Superior temporal gyrus (tissue), 1 donor: ENCODE data around the gene SPATA17.

Experiments
- DNase-seq: peaks from one replicate; pipeline ENCODE4 v3.0.0-alpha.2; 2016; ENCODE audit errors: extremely low spot score

SPATA17 gene

DNA sequence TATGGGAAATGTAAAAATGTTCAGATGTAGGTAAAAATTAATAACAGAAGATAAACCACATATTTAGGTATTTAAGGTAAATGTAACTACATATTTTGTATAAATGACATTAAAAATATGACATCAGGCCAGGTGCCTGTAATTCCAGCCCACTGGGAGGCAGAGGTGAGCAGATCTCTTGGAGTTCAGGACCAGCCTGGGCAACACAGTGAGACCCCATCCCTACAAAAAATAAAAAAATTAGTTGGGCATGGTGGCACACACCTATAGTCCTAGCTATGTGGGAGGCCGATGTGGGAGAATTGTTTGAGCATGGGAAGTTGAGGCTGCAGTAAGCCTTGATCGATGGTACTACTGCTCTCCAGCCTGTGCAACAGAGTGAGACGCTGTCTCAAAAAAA, 216.5 kb downstream of the SPATA17 start:
- DNase-seq, result no peak

DNA sequence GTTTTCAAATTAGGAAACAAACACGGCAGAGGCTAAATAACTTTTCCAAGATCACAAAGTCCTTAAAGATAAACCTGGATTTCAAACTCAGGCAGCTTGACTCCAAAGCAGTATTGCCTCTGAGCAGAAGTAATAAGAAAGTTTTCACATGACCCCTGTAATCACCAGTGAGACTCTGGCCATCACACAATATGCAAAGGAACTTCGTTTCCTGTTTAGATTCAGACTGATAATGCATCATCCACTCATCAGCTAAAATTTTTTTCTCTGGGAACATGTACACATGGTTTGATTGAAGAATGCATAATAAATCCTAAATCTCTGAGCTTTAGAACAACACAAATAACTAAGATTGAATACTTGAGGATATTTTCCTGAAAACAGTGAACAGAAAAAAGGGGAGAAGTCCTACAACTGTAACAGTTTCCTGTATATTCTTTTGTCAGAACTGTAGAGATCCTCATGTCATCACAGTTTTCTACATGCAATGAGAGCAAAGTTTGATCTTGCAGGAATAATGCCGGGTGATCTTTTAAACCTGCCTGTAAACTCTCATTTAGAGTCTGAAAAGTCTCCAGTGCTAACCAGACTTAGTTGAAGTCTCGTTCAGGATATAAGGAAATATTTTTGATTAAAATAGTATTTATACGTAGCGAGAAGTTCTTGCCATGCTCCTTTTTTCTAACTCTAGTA, 225.3 kb downstream of the SPATA17 start:
- DNase-seq, result no peak

DNA sequence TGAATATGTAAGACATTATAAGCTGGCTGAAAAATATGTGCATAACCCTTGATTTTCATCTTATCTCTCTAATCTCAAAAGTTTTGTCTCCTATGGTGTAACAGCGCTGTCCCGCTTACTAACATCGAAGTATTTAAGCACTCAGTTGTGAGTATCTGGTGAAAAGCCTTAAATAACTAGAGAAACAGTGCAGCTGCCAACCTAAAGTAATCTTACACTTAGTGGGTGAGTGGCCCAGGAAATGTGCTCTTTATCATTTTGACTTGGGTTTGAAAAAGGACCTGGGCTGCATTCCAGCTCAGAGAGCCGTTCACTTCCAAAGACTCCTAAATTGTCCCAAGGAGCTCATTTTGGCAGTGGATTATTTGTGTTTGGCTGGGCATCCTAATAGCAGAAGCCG, 225.9 kb downstream of the SPATA17 start:
- no peak for DNase-seq

DNA sequence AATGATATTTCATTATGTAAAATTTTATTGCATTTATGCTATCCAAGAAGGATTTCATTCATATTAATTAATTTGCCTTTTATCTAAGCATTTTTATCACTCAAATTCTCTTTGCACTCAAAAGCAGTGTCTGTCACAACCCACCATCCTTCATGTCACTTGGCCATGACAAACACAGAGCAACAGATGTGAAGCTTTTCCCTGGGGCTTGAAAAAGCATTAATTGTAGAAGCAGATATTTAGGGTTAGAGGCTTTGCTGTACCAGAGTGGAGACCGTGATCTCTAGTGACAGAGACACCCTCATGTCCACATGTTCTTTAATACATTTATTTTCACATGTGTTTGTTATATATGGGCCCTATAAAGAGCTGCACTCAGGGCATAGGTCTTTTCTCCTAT, 230.5 kb downstream of the SPATA17 start:
- no peak for DNase-seq

DNA sequence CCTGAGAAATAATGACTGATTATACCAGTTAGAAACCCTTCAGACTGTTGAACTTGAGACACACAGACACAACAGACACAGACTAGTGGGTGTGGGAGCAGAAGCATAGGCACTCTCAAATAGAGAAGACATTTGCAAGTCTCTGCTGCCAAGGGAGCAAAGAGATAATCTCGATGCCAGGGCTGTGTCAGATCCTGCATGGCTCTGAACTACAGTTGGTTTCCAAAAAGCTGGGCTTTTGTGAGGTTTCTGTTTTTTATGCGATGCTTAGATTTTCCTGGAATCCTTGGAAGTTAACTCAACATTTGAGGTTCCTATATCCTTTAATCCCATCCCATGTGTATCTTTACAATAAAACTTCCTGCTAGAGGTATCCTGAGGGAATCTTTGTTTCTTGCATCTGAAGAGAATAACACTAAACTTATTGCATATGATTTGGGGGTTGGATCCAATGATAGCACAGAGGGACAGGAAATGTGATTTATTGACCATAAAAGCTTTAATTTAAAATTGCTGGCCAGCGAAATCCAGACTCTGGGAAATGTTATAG, 236.4 kb downstream of the SPATA17 start:
- DNase-seq, result no peak

DNA sequence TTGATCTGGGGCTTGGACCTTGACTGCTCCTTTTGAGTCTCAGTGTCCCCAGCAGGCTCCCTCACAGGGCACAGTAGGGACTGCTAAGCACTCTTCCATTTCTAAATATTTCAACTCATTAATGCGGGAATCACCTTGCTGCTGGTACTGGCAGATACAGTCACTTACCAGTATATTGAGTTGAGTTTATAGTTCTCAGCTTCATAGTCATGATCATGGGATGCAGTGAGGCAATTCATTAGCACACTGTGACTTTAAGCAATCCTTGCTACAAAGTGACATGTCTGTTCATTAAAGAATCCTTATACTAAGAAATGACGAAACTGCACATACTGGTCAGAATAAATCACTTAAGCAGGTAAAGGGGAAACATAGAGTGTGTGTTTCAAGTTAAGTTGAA, 240.8 kb downstream of the SPATA17 start:
- DNase-seq, result no peak

DNA sequence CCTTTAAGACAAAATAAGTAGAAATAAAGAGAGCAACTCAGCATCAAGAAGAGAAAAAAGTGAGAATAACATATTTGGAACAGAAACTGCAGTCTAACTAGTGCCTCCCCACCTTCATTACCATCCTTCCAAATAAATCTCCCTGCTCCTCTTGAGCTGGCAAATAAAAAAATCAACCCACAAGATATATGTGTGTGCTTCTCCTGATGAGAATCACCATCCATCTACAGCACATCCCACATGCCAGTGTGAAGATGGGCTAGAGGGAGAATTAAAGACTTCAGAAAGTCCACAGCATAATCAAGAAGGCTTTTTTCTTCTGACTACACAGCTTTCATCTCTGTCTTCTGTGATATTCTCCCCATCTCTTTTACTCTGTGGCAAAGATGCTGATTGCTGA, 244.1 kb downstream of the SPATA17 start:
- no peak for DNase-seq

DNA sequence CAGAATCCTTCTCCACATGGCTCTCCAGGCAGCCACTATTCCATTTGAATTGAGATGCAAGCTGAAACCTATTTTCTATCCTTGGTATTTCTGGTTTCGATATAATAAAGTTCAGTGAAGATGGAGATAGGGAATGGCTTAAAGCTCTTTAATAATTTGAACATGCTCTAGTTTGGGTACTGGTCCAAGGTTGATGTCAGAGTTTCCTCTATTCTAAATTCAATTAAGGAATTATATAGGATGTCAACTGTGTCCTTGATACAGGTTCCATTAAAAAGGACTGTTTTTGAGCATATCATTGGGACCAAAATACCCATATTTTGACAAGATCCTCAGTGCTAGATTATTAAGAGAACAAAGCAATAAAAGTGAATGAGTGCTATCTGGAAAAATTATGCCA, 245.3 kb downstream of the SPATA17 start:
- no peak for DNase-seq

DNA sequence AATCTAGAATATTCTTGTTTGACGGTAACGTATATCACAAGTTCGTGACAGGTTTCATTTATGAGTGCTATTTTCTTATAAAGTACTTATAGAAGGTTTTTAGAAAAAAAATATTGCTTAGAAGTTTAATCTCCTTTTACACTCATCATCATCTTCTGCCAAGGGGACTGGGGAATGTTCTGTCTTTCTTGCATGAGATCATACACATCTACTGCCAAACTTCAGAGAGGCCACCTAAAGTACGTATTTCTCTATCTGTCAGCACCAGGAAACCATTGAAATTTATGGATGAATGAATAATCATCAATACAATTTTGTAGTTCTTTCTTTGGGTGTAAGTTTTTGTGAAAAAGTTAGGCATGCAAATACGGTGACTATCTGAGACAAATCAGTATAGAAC, 245.8 kb downstream of the SPATA17 start:
- DNase-seq, result no peak

DNA sequence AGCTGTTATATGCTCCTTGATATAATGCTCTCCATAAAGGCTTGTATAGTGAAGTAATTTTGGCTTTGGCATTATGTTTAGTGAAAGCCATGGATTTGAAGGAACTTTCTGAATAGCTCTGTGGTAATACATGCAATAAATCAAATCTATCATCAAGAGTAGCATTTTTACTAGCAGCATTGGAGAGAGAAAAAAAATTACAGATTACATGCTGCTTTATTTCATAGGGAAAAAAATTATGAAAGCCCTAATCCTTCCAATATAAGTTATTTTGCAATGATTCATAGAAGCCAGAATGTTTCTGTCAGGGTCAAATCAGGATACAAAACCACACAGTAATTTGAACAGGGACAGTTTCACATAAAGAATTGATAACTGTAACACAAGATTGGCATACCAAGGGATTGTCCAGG, 250.0 kb downstream of the SPATA17 start:
- no peak for DNase-seq

DNA sequence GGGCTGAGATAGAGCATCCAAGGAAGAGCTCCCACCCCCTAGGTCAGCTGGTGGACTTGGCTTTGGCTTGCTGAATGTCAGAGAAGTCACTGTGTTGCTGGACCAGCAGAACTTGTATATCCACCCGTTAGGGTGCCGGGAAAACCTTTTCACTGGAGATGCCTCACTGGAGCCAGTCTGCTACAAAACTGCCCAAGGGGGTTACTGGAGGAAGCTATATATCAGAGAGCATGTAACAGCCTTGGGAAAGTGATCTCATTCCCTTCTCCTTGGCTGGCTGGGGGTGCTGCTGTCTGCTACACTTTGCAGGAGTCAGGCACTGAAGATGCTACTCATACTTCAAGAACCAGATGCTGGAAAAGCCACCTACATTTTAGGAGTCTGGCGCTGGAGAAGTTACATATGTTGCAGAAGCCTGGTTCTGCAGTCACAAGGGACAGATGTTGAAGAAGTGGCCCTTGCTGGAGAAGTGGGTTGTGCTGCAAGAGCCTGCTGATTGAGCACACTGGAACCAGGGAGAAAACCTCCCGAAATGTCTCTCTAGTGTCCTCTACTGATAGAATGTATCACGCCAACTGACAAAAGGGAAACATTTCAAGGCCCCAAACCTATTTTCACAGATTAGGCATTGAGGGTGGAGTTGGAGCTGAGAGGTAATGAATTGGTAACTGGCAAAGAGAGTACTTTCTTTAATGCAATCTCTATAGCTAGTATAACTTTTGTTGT, 250.6 kb downstream of the SPATA17 start:
- no peak for DNase-seq

DNA sequence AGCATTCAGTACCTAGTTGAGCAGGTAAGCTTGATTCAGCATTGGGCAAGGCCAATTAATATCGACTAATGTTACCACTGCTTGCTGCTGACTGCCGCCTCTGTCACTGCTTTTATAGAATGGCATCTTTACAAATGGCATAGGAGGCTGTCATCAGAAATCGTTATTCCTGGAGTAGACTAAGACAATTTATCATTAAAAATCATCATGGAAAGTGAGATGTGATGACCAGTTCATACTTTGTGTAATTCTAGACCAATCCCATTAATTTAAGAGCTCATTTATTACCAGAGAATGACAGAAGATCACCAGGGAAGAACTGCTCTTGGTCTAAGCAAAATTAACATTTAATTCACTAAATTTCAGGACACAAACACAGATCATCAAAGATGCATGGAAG, 254.0 kb downstream of the SPATA17 start:
- no peak for DNase-seq

DNA sequence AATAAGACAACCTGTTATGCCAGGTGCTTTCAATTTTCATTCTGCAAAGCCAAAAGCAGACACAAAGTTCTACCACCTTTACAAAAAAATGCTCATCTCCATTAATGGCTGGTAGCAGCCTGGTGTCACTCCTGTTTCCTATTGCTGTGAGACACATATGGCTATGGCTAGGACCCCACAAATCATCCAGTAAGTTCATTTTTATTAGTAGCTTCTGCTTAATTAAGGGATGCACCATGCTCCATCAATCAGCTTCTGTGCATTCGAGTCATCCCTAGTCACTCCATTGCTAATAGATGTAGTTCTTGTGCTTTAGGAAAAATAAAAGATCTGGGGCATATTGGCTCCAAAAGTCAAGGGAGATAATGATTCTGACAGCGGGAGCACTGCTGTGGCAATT, 257.2 kb downstream of the SPATA17 start:
- no peak for DNase-seq

DNA sequence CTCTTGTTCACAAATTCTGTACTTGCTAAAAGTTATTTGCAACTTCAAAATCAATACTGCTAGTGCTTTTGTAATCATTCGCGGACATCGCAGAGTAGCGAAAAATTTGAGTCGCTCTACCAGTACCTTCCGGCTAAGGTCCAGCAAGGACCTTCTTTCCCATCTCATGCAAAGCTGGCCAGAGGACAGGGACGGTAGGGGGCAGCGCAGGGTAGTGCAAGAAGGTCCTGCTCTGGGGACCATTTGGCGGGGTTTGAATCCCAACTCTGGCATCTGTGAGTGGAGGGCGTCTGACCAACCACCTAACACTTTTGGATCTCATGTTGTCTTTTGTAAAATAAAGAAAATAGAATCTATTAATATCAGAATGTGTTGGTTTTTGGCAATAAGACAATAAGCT, 258.3 kb downstream of the SPATA17 start:
- DNase-seq, result no peak

DNA sequence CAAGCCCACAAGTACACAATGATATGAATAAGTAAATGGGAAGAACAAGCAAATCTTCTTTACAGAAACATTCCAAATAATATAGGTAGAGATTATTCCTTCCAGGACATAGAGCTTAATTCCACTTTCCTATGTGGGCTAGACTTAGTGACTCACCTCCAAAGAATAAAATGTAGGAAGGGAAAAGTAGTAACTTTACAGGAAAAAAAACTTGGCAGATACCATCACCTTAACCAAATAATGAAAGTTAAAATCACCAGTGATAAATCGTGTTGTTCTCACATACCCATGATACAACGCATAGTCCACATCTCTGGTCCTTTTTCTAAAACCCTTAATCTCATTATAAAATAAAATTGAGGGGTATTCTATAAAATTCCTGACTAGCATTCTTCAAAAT, 260.8 kb downstream of the SPATA17 start:
- DNase-seq, result no peak

DNA sequence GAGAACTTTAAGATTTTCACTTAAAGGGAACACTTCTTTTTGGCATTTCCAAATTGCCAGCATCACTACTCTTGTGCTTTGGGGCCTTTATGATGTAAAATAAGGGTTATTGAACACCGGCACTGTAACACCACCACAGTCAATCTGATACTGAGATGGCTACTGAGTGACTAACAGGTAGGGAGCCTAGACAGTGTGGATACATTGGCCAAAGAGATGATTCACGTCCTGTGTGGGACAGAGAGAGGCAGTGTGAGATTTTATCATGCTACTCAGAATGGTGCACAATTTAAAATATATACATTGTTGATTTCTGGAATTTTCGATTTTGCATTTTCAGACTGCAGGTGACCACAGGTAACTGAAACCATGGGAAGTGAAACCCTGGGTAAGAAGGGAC, 261.6 kb downstream of the SPATA17 start:
- DNase-seq, result no peak

DNA sequence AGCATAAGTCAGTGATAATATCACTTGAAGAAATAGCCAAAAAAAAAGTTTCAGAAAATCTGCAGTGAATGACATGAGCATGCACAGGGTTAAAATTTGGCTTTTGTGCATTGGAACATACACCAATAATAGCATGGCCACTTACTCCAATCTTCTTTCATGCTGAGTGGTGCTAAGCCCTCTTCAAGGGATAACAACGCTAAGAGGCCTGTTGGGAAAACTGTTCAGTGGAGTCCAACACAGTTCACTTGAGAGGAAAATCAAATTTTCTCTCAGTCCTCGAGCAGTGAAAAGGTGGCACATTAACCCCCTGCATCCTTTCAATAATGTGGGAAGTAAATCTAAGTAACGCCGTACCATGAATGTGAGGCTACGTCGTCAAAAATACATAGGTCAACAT, 264.7 kb downstream of the SPATA17 start:
- DNase-seq, result no peak

DNA sequence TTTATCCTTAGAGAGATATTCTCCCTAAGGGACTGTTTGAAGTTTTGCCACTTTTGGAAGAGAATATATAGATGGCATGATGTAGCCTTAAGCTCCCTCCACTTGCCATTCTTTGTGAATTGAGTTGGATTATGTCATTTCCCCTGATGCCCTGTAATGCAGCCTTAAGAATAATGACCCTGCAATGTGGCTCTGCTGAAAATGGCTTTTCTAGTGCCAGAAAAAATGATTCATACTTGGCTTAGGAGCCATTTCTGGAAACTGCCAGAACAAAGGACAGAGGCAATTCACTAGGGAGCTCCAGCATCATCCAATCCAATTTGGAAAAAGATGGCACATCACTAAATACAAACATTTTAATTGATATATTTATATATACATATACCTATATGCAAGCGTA, 265.3 kb downstream of the SPATA17 start:
- no peak for DNase-seq

DNA sequence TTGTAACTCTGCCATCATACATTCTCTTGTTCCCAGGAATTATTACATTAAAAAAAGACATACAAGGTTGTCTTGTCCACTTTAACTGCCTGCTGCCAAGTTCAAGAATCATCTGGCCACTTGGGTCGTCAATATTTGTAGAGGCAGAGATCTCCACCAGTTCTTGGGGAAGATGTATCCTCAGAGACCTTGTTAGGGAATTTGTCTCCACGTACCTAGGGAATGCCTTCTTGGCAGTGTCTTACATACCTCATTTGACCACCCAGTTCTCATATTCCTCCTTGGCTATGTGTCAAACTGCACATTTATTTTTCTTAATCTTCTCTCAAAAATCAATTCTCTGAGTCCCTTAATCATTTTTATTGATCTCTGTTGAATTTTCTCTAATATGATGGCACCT, 266.0 kb downstream of the SPATA17 start:
- no peak for DNase-seq

DNA sequence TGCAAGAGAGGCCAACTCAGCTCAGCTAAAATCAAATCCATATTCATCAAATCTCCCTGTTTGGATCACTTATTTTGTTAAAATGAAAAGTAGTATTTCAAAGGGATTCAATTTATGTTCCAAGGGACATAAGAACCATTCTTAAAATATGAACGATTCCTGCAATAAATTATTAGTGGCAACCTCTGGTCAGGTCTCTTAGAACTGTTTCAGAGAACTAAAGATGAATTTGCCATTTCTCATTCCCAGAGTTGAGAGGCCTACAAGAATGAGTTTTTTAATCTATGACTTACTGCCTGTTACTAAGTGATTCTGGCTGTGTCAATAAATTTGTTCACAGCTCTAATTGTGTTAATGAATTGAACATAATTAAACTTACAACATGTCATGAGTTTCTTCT, 268.5 kb downstream of the SPATA17 start:
- DNase-seq, result no peak

DNA sequence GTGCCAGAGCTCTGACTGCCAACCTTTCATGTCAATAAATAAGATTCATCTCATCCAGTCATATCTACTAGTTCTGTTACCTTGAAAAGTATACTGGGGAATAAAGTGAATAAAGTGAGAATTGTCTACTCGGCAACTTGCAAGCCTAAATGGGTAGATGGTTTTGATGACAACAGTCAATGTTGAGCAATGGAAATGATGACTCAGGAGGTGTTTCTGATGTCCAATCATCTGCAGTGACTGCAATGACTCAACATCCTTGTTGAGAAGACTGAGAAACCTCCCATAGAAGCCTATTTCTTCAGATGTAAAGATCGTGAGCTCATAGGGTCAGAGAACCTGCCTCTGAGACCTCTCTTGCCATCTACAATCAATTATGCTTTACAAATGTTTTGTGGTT, 276.4 kb downstream of the SPATA17 start:
- no peak for DNase-seq

DNA sequence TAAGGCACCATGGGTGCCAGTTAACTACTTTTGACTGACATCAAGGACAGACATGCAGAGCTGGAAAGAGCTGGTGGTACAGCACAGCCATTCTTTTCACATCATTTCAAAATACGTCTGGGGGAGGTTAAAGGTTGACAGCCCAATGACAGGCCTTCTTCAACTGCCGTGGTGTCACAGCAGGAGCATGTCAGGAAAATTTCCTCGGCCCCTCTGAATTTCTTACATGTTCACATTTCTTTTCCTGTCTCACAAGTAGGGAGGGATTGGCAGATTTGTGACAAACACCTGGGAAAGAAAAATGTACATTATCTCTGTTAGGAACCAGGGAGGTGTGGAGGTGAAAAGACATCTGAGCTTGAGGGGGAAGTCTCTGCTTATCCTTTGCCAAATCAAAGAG, 279.1 kb downstream of the SPATA17 start:
- DNase-seq, result no peak

DNA sequence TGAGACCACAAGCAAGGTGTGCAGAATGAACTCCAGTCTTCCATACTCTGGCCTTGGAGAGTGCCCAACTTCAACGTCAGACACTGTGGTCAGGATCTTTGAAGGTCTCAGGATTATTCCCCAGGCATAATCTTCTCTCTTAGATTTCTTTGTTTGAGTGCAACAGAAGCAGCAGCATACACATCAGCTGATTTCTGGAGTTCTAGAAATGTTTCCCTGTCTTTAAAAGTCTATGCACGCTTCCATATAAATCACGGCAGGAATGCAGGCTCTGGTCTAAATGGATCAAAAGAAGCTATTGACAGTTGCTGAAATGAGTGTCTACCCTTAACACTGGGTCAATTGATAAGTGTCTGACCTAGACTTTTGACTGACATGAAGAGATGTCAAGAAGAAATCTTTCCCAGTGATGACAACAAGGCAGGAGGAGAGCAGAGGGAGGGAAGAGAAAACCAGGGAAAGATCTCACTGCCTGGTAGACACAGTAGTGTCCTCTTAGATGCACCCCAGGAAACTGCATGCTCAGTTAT, 279.7 kb downstream of the SPATA17 start:
- no peak for DNase-seq
